HFF-Myc (cell line): Measurements from ENCODE around the gene TAL2.

Source experiments
- DNase-seq: peaks from one replicate; pipeline ENCODE4 v3.0.0-alpha.2; 2011; ENCODE audit warnings: low read depth; ENCODE audit errors: extremely low read depth
- H3K4me3 ChIP-seq: replicated peaks from 2 replicates; pipeline ENCODE4 v1.5.1; 2011; ENCODE audit warnings: low read depth, mild to moderate bottlenecking, control low read depth, low read length
- TF ChIP-seq, protein P1 (sequence below): IDR thresholded peaks from 2 replicates; pipeline ENCODE4 v1.5.1; 2012; ENCODE audit warnings: mild to moderate bottlenecking, low read depth, low read length, control low read depth; ENCODE audit errors: missing control alignments

TAL2 gene

DNA sequence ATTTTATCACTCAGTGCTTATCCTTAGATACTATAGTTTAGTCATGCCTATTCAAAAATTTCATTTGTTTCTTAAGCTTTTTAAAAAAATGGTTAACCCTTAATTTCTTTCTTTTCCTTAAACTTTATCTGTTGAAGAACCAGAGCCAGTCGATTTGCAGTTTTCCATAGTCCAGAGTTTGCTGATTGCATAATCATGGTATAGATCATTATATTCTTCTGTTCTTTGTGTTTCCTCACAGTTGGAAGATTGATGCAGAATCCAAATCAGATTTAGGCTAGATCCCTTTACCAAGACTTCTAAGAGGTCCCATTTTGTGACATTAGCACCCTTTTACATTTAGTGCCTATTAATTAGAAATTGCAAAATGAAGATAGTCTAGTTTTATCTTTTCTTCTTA is 50.0 kb downstream of the TAL2 start:
- H3K4me3 ChIP-seq, result no peak overlapping the region
- DNase-seq, result no peak
- TF ChIP-seq, protein P1, sequence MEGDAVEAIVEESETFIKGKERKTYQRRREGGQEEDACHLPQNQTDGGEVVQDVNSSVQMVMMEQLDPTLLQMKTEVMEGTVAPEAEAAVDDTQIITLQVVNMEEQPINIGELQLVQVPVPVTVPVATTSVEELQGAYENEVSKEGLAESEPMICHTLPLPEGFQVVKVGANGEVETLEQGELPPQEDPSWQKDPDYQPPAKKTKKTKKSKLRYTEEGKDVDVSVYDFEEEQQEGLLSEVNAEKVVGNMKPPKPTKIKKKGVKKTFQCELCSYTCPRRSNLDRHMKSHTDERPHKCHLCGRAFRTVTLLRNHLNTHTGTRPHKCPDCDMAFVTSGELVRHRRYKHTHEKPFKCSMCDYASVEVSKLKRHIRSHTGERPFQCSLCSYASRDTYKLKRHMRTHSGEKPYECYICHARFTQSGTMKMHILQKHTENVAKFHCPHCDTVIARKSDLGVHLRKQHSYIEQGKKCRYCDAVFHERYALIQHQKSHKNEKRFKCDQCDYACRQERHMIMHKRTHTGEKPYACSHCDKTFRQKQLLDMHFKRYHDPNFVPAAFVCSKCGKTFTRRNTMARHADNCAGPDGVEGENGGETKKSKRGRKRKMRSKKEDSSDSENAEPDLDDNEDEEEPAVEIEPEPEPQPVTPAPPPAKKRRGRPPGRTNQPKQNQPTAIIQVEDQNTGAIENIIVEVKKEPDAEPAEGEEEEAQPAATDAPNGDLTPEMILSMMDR, result no peak
